DMS53 (cell line): ENCODE results near the gene ODAD3.

Experiments used
- DNase-seq: peaks from one replicate; lab custom pipeline; 2025; lab: John Stamatoyannopoulos, UW

Gene ODAD3

GRCh38 chr19:11375143-11375948 is 59.6 kb downstream of the ODAD3 start:
- DNase-seq, result peak; percentile 79

- peak; percentile 99 for DNase-seq
These were observed 60.3 kb downstream of the ODAD3 start, which contains the start of gene SWSAP1 for GRCh38 chr19:11374433-11375142. SWSAP1 (plus strand) TSS chr19:11374666; CDS start chr19:11374681, 15 bp downstream.

GRCh38 chr19:11373885-11374432 is 61.0 kb downstream of the ODAD3 start:
- peak; percentile 72 for DNase-seq

GRCh38 chr19:11373166-11373884 is 61.6 kb downstream of the ODAD3 start:
- DNase-seq, result peak; percentile 95

- no peak for DNase-seq
These were observed 64.2 kb downstream of the ODAD3 start for GRCh38 chr19:11370744-11371143.
